Stomach (tissue), 4 donors: ENCODE measurements around the gene PARG.

Source experiments
- POLR2A ChIP-seq, 4 donors: fragments of 450-650 bp; IDR thresholded peaks; one replicate each; pipeline ENCODE4 v1.6.1; 2016; ENCODE audit warnings: antibody characterized with exemption in 4 of 4, control low read depth in 2 of 4, mild to moderate bottlenecking in 1 of 4, moderate library complexity in 1 of 4
- TF ChIP-seq, protein P1 (sequence below), 7 experiments: fragments of 450-650 bp in 4 of 7; fragments of 200-600 bp in 3 of 7; sonication (generic) in 3 of 7; IDR thresholded peaks; one replicate each; pipeline ENCODE4 v1.5.1; 2016 to 2019; ENCODE audit warnings: antibody characterized with exemption in 7 of 7, control low read depth in 2 of 7, mild to moderate bottlenecking in 1 of 7

DNA sequence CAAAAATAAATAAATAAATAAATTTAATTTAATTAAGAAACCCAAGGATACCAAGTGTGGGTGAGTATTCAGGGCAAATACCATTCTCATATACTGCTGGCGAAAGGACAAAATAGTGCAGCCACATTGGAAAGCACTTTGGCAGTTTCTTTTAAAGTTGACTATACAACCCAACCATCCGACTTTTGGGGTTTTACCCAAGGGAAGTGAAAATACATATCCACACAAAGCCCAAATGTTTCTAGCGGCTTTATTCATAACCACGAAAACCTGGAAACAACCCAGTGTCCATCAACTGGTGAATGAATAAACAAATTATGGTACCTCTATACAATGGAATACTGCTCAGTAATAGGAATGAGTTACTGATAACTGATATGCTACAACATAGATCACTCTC lies 143.6 kb downstream of the PARG start:
- TF ChIP-seq, protein P1, sequence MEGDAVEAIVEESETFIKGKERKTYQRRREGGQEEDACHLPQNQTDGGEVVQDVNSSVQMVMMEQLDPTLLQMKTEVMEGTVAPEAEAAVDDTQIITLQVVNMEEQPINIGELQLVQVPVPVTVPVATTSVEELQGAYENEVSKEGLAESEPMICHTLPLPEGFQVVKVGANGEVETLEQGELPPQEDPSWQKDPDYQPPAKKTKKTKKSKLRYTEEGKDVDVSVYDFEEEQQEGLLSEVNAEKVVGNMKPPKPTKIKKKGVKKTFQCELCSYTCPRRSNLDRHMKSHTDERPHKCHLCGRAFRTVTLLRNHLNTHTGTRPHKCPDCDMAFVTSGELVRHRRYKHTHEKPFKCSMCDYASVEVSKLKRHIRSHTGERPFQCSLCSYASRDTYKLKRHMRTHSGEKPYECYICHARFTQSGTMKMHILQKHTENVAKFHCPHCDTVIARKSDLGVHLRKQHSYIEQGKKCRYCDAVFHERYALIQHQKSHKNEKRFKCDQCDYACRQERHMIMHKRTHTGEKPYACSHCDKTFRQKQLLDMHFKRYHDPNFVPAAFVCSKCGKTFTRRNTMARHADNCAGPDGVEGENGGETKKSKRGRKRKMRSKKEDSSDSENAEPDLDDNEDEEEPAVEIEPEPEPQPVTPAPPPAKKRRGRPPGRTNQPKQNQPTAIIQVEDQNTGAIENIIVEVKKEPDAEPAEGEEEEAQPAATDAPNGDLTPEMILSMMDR (IDR thresholded peaks at IDR 0.05): no peak
- no peak for TF ChIP-seq POLR2A (IDR thresholded peaks at IDR 0.05)
